ENCODE results near the gene COPS3. TPM values are rescaled to one million over a fixed set of nuclear protein-coding genes. Genes with fewer than 3 reads are reported as not detected.

The COPS3 gene
- total and polyA plus RNA-seq, 2 of the 8 experiments (the other 6 are each of a cell fraction or from before 2014, with no cell fraction given) = 82.9 to 110 TPM

GRCh38 chr17:17228521-17229279 is 52.3 kb downstream of the COPS3 start:
- POLR2A ChIA-PET (ENCODE audit: partially characterized antibody) = interaction anchor here (0.8 to 1.2 kb wide), 5 partner anchors 12 to 47 kb away, joined by 3 to 4 read pairs (median 3); no protein-coding TSS in a partner anchor
- H3K4me1 ChIP-seq (replicated peaks in 1 of 4; ENCODE audit: control insufficient read depth in 3 of 4, insufficient read depth in 4 of 4, low read length in 3 of 4) = no peaks in the 10 kb centered on the region
- H3K18ac ChIP-seq (ENCODE audit: extremely low read depth, low read length) = no peak overlapping the region
- TF ChIP-seq SP2 (IDR thresholded peaks at IDR 0.05; ENCODE audit: low read length) (no peak), GABPA (IDR thresholded peaks at IDR 0.05; ENCODE audit: borderline replicate concordance, insufficient read depth, low read length) (no peak), MAFK (IDR thresholded peaks at IDR 0.05; ENCODE audit: low read depth, low read length) (no peak), SIX5 (IDR thresholded peaks at IDR 0.05; ENCODE audit: low read depth, low read length) (no peak), CBX5 (IDR thresholded peaks at IDR 0.05; ENCODE audit: low read depth, low read length) (no peak), CREB1 (IDR thresholded peaks at IDR 0.05) (no peak), SRF (IDR thresholded peaks at IDR 0.05; ENCODE audit: low read depth, low read length) (no peak), TEAD4 (IDR thresholded peaks at IDR 0.05; ENCODE audit: low read depth, low read length) (no peak), TBP (IDR thresholded peaks at IDR 0.05; ENCODE audit: low read depth, low read length) (no peak)
- no peak overlapping the region for H2BK20ac ChIP-seq (ENCODE audit: low read length)
- no peak overlapping the region for H2BK5ac ChIP-seq (ENCODE audit: low read depth, low read length)
- no peak overlapping the region for H2AFZ ChIP-seq (ENCODE audit: low read length)
- peaks cover 9 to 11% of the 10 kb centered on the region in 2 experiments for H4K20me1 ChIP-seq (replicated peaks in 1 of 2; ENCODE audit: control insufficient read depth in 1 of 2, insufficient read depth in 2 of 2, low read length in 2 of 2)
- no peak overlapping the region for H3K14ac ChIP-seq (ENCODE audit: insufficient read length)
- no peak overlapping the region for H3K4ac ChIP-seq (replicated peaks; ENCODE audit: insufficient read length, low read depth, low read length)
- H3K9ac ChIP-seq (replicated peaks in 1 of 4; ENCODE audit: extremely low read depth in 1 of 4, low read depth in 3 of 4, low read length in 3 of 4) = no peak overlapping the region
- DNase-seq (ENCODE audit: low read depth in 1 of 2, low spot score in 2 of 2) = no peak
- no peak for FAIRE-seq
- H2BK15ac ChIP-seq (ENCODE audit: low read length) = no peak overlapping the region
- H3K27me3 ChIP-seq (replicated peaks in 1 of 4; ENCODE audit: control insufficient read depth in 3 of 4, extremely low read depth in 1 of 4, insufficient read depth in 3 of 4, low read length in 3 of 4) = no peaks in the 10 kb centered on the region; a peak in 1 of 7 replicates
- H4K5ac ChIP-seq (ENCODE audit: insufficient read length, low read depth, low read length) = no peak overlapping the region
- H3K79me1 ChIP-seq (ENCODE audit: low read depth, low read length) = no peaks in the 10 kb centered on the region; the same call in 1 of the 2 replicates
- H3K4me3 ChIP-seq (ENCODE audit: extremely low read depth in 1 of 4, insufficient read depth in 2 of 4, low read depth in 3 of 4, low read length in 4 of 4) = no peak overlapping the region
- no peak overlapping the region for H2BK120ac ChIP-seq (replicated peaks; ENCODE audit: low read depth, low read length)
- no peak overlapping the region for H3K56ac ChIP-seq (replicated peaks; ENCODE audit: insufficient read length, low read depth, low read length)
- H2AK5ac ChIP-seq (ENCODE audit: low read depth, low read length) = no peak overlapping the region
- H2BK12ac ChIP-seq (ENCODE audit: low read depth, low read length) = no peak overlapping the region
- H4K91ac ChIP-seq (replicated peaks; ENCODE audit: insufficient read length, low read length) = no peak overlapping the region
- no peak overlapping the region for H3K4me2 ChIP-seq (ENCODE audit: insufficient read depth in 1 of 2, low read depth in 2 of 2, low read length in 2 of 2)
- H4K8ac ChIP-seq (ENCODE audit: extremely low read depth, insufficient read depth, low read length) = no peak overlapping the region; the same call in 1 of the 2 replicates
- H3K79me2 ChIP-seq (ENCODE audit: control insufficient read depth in 1 of 2, insufficient read depth in 2 of 2, low read length in 2 of 2) = peaks cover 0 to 7% of the 10 kb centered on the region in 2 experiments; a peak in 2 of 4 replicates
- WGBS, 2 experiments (ENCODE audit: extremely low coverage in 1 of 2, insufficient coverage in 1 of 2, insufficient read length in 1 of 2, insufficient replicate concordance in 2 of 2, low coverage in 1 of 2, low lambda C conversion rate in 2 of 2, missing lambda C conversion rate in 1 of 2) = 94% methylated on average over 17 of the region's 17 CpGs; no CpG with 5 or more reads in 1 of the 2 experiments
- H3K27ac ChIP-seq (ENCODE audit: low read depth, low read length) = no peak overlapping the region
- no peak overlapping the region for H3K23ac ChIP-seq (ENCODE audit: insufficient read length)
- H3K36me3 ChIP-seq (ENCODE audit: control insufficient read depth in 2 of 4, insufficient read depth in 4 of 4, low read length in 3 of 4) = peaks cover 17 to 81% (median 62%) of the 10 kb centered on the region in 4 experiments; a peak in 7 of 8 replicates
- H3K9me3 ChIP-seq (ENCODE audit: insufficient read depth in 2 of 2, low read depth in 1 of 2, low read length in 1 of 2) = no peaks in the 10 kb centered on the region
- no peaks in the 10 kb centered on the region for H3K23me2 ChIP-seq (ENCODE audit: low read depth, low read length)
- CTCF ChIA-PET (ENCODE audit: partially characterized antibody) = interaction anchor here (0.6 to 1.2 kb wide), 2 partner anchors 8 to 47 kb away, joined by 4 to 5 read pairs; no protein-coding TSS in a partner anchor
